Mucosa of stomach (tissue), 1 donor: ENCODE measurements around the gene MAPK14.

Source experiments
- H3K27me3 ChIP-seq: one replicate; pipeline ENCODE4 v1.7.0; 2013; ENCODE audit warnings: mild to moderate bottlenecking, low read length; ENCODE audit not compliant: control insufficient read depth, insufficient read depth
- H3K36me3 ChIP-seq: one replicate; pipeline ENCODE4 v1.7.0; 2013; ENCODE audit warnings: low read length; ENCODE audit not compliant: control insufficient read depth, insufficient read depth
- H3K4me1 ChIP-seq: one replicate; pipeline ENCODE4 v1.7.0; 2013; ENCODE audit warnings: mild to moderate bottlenecking, low read length; ENCODE audit not compliant: control insufficient read depth, insufficient read depth
- H3K4me3 ChIP-seq: one replicate; pipeline ENCODE4 v1.7.0; 2013; ENCODE audit warnings: low read length
- H3K9ac ChIP-seq: one replicate; pipeline ENCODE4 v1.7.0; 2013; ENCODE audit warnings: mild to moderate bottlenecking, low read length, moderate library complexity
- H3K9me3 ChIP-seq: one replicate; pipeline ENCODE4 v1.7.0; 2013; ENCODE audit warnings: mild to moderate bottlenecking, low read length, moderate library complexity; ENCODE audit not compliant: control insufficient read depth
- donor health status: Pancreatic carcinoma.

MAPK14 gene

DNA sequence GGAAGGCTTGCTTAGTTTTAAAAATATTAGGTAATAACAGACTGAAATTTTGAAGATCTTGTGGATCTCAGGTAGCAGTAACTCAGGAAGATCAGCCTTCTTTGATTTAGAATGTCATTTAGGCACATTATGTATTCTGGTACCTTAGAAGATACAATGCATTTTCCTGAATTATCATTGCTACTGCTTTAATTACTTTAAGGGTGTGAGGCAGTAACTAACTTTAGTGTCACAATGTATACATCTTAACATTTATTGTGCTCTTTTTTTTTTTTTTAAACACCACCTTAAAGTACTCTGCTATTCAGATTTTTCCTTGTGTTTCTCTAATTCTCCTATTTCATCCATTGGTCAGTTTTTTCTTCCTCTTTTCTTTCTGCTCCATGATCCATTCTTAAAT is 13.3 kb downstream of the MAPK14 start:
- Histone ChIP-seq H3K9me3 (no peaks in the 10 kb centered on the region), H3K27me3 (no peaks in the 10 kb centered on the region), H3K9ac (no peak overlapping the region), H3K4me1 (peaks cover 14% of the 10 kb centered on the region), H3K36me3 (no peaks in the 10 kb centered on the region), H3K4me3 (no peak overlapping the region)

DNA sequence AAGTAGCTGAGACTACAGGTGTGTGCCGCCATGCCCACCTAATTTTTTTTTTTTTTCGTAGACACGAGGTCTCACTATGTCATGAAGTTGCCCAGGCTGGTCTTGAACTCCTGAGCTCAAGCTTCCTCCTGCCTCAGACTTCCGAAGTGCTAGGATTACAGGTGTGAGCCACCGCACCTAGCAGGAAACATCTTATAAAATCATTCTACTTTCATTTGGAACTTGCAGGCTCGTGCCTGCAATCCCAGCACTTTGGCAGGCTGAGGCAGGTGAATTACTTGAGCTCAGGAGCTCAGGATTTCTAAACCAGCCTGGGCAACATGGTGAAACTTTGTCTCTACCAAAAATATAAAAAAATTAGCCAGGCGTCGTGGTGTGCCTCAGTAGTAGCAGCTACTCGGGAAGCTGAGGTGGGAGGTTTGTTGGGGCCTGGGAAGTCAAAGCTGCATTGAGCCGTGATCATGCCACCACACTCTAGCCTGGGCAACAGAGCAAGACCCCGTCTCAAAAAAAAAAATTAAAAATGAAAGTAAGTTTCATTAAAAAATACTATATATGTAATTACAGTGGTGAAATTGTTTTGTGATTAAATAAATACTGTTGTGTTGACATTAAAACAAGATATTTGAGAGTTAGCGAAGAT is 15.1 kb downstream of the MAPK14 start:
- H3K27me3 ChIP-seq: no peaks in the 10 kb centered on the region
- H3K9ac ChIP-seq: no peak overlapping the region
- H3K4me1 ChIP-seq: peaks cover 22% of the 10 kb centered on the region
- H3K4me3 ChIP-seq: no peak overlapping the region
- H3K36me3 ChIP-seq: no peaks in the 10 kb centered on the region
- no peaks in the 10 kb centered on the region for H3K9me3 ChIP-seq

- no peak overlapping the region for H3K4me3 ChIP-seq
- H3K9me3 ChIP-seq: no peaks in the 10 kb centered on the region
- no peaks in the 10 kb centered on the region for H3K27me3 ChIP-seq
- no peaks in the 10 kb centered on the region for H3K36me3 ChIP-seq
- no peak overlapping the region for H3K9ac ChIP-seq
- H3K4me1 ChIP-seq: peaks cover 38% of the 10 kb centered on the region
Measured at GRCh38 chr6:36049582-36049981, 22.0 kb downstream of the MAPK14 start.

- no peak overlapping the region for H3K4me3 ChIP-seq
- H3K36me3 ChIP-seq: no peaks in the 10 kb centered on the region
- no peaks in the 10 kb centered on the region for H3K27me3 ChIP-seq
- H3K4me1 ChIP-seq: peaks cover 40% of the 10 kb centered on the region
- H3K9me3 ChIP-seq: no peaks in the 10 kb centered on the region
- H3K9ac ChIP-seq: no peak overlapping the region
Measured at GRCh38 chr6:36050305-36050704, 22.7 kb downstream of the MAPK14 start.

- no peak overlapping the region for H3K4me3 ChIP-seq
- no peak overlapping the region for H3K9ac ChIP-seq
- no peaks in the 10 kb centered on the region for H3K36me3 ChIP-seq
- H3K9me3 ChIP-seq: no peaks in the 10 kb centered on the region
- no peaks in the 10 kb centered on the region for H3K27me3 ChIP-seq
- peaks cover 40% of the 10 kb centered on the region for H3K4me1 ChIP-seq
Measured at GRCh38 chr6:36050947-36051710, 23.5 kb downstream of the MAPK14 start.

GRCh38 chr6:36052097-36052496 is 24.5 kb downstream of the MAPK14 start:
- no peak overlapping the region for H3K9ac ChIP-seq
- no peaks in the 10 kb centered on the region for H3K36me3 ChIP-seq
- peaks cover 35% of the 10 kb centered on the region for H3K4me1 ChIP-seq
- H3K4me3 ChIP-seq: no peak overlapping the region
- no peaks in the 10 kb centered on the region for H3K9me3 ChIP-seq
- H3K27me3 ChIP-seq: no peaks in the 10 kb centered on the region

- peaks cover 32% of the 10 kb centered on the region for H3K4me1 ChIP-seq
- no peaks in the 10 kb centered on the region for H3K27me3 ChIP-seq
- H3K4me3 ChIP-seq: no peak overlapping the region
- H3K36me3 ChIP-seq: no peaks in the 10 kb centered on the region
- no peak overlapping the region for H3K9ac ChIP-seq
- no peaks in the 10 kb centered on the region for H3K9me3 ChIP-seq
Measured at GRCh38 chr6:36053878-36054277, 26.3 kb downstream of the MAPK14 start.

GRCh38 chr6:36054415-36054814 is 26.8 kb downstream of the MAPK14 start:
- H3K4me3 ChIP-seq: no peak overlapping the region
- H3K36me3 ChIP-seq: no peaks in the 10 kb centered on the region
- no peaks in the 10 kb centered on the region for H3K9me3 ChIP-seq
- H3K27me3 ChIP-seq: no peaks in the 10 kb centered on the region
- H3K9ac ChIP-seq: no peak overlapping the region
- H3K4me1 ChIP-seq: peaks cover 32% of the 10 kb centered on the region

GRCh38 chr6:36054956-36055355 is 27.3 kb downstream of the MAPK14 start:
- Histone ChIP-seq H3K36me3 (no peaks in the 10 kb centered on the region), H3K27me3 (no peaks in the 10 kb centered on the region), H3K9me3 (no peaks in the 10 kb centered on the region), H3K9ac (no peak overlapping the region), H3K4me1 (peaks cover 30% of the 10 kb centered on the region), H3K4me3 (no peak overlapping the region)

GRCh38 chr6:36056178-36056577 is 28.6 kb downstream of the MAPK14 start:
- H3K36me3 ChIP-seq: no peaks in the 10 kb centered on the region
- no peak overlapping the region for H3K9ac ChIP-seq
- H3K27me3 ChIP-seq: no peaks in the 10 kb centered on the region
- H3K4me1 ChIP-seq: peaks cover 22% of the 10 kb centered on the region
- no peaks in the 10 kb centered on the region for H3K9me3 ChIP-seq
- no peak overlapping the region for H3K4me3 ChIP-seq

- no peak overlapping the region for H3K9ac ChIP-seq
- no peak overlapping the region for H3K4me3 ChIP-seq
- H3K4me1 ChIP-seq: peaks cover 23% of the 10 kb centered on the region
- H3K36me3 ChIP-seq: no peaks in the 10 kb centered on the region
- H3K27me3 ChIP-seq: no peaks in the 10 kb centered on the region
- H3K9me3 ChIP-seq: no peaks in the 10 kb centered on the region
Measured at GRCh38 chr6:36061236-36061635, 33.6 kb downstream of the MAPK14 start.

- H3K4me1 ChIP-seq: peaks cover 33% of the 10 kb centered on the region
Measured at GRCh38 chr6:36062247-36062646, 34.6 kb downstream of the MAPK14 start.

More at GRCh38 chr6:36062247-36062646, 34.6 kb downstream of the MAPK14 start:
- Histone ChIP-seq H3K36me3 (no peaks in the 10 kb centered on the region), H3K9me3 (no peaks in the 10 kb centered on the region), H3K9ac (no peak overlapping the region), H3K27me3 (no peaks in the 10 kb centered on the region), H3K4me3 (no peak overlapping the region)
